Lung (tissue), 12 donors: ENCODE data around the gene SLC7A4. TPM values are rescaled to one million over a fixed set of nuclear protein-coding genes. Genes with fewer than 3 reads are reported as not detected.

Experiments used
- ATAC-seq: fragments of 200-7000 bp; cut with Tn5 transposase; one replicate; pipeline ENCODE4 v1.9.1; 2020; ENCODE audit warnings: moderate number of reproducible peaks; ENCODE audit not compliant: insufficient read depth, low FRiP score
- DNase-seq, 3 donors: peaks; one replicate each; pipeline ENCODE4 v3.0.0-alpha.2; 2013 to 2017
- H3K27ac ChIP-seq, 2 donors: one replicate each; pipeline ENCODE4 v1.5.1; 2013; ENCODE audit warnings: mild to moderate bottlenecking in 2 of 2, moderate library complexity in 2 of 2, control low read depth in 1 of 2, inconsistent platforms in 1 of 2, low read depth in 1 of 2, low read length in 1 of 2
- H3K27me3 ChIP-seq, 3 donors: one replicate each; pipeline ENCODE4 v1.5.1; 2013; ENCODE audit warnings: low read length in 2 of 3; ENCODE audit not compliant: control insufficient read depth in 3 of 3, insufficient read depth in 3 of 3
- H3K36me3 ChIP-seq, 4 donors: one replicate each; pipeline ENCODE4 v1.5.1; 2013; ENCODE audit warnings: low read length in 4 of 4, mild to moderate bottlenecking in 1 of 4, moderate library complexity in 1 of 4; ENCODE audit not compliant: control insufficient read depth in 4 of 4, insufficient read depth in 4 of 4
- H3K4me1 ChIP-seq, 5 donors: one replicate each; pipeline ENCODE4 v1.5.1; 2013; ENCODE audit warnings: low read length in 5 of 5, mild to moderate bottlenecking in 2 of 5, moderate library complexity in 1 of 5; ENCODE audit not compliant: control insufficient read depth in 5 of 5, insufficient read depth in 5 of 5
- H3K4me3 ChIP-seq: one replicate; pipeline ENCODE4 v1.5.1; 2013; ENCODE audit warnings: mild to moderate bottlenecking, control low read depth, moderate library complexity
- H3K9ac ChIP-seq, 2 donors: one replicate each; pipeline ENCODE4 v1.5.1; 2013; ENCODE audit warnings: low read length in 2 of 2, control low read depth in 1 of 2; ENCODE audit not compliant: insufficient read depth in 1 of 2
- H3K9me3 ChIP-seq, 4 donors: one replicate each; pipeline ENCODE4 v1.5.1; 2013; ENCODE audit warnings: low read length in 3 of 4, mild to moderate bottlenecking in 1 of 4, moderate library complexity in 1 of 4; ENCODE audit not compliant: control insufficient read depth in 4 of 4, insufficient read depth in 3 of 4
- WGBS, 2 donors: extraction: QIAGEN DNeasy Blood & Tissue Kit; methylation state at CpG; one replicate each; pipeline ENCODE4 v1.1.7; 2013; 5-methylcytosine and 5-hydroxymethylcytosine counted together
- polyA plus RNA-seq, 2 donors: library from polyadenylated mRNA; stranded (reverse); fragments of 200-250 nt; gene quantifications; one replicate each; pipeline ENCODE4 v1.2.1, GENCODE V29; 2013
- total RNA-seq, 2 donors: library from RNA; depleted of rRNA in 1 of 2; stranded (reverse); fragments of >200 nt in 1 of 2; gene quantifications; one replicate each; pipeline ENCODE4 v1.2.1, GENCODE V29; 2014 to 2021
- TF ChIP-seq, protein P1 (sequence below): IDR thresholded peaks from 2 replicates; pipeline ENCODE4 v1.5.1; 2012; ENCODE audit warnings: mild to moderate bottlenecking; ENCODE audit errors: control extremely low read depth, extremely low read depth
- donor health status: control.
- donor health status: control.
- donor health status: Bipolar disorder and iron deficiency.
- donor health status: healthy.
- donor health status: DM: yes; HTN: yes; CAD: no.

Gene SLC7A4
- total and polyA plus RNA-seq, 4 donors = 0.18 to 1.1 (median 0.80) TPM

DNA sequence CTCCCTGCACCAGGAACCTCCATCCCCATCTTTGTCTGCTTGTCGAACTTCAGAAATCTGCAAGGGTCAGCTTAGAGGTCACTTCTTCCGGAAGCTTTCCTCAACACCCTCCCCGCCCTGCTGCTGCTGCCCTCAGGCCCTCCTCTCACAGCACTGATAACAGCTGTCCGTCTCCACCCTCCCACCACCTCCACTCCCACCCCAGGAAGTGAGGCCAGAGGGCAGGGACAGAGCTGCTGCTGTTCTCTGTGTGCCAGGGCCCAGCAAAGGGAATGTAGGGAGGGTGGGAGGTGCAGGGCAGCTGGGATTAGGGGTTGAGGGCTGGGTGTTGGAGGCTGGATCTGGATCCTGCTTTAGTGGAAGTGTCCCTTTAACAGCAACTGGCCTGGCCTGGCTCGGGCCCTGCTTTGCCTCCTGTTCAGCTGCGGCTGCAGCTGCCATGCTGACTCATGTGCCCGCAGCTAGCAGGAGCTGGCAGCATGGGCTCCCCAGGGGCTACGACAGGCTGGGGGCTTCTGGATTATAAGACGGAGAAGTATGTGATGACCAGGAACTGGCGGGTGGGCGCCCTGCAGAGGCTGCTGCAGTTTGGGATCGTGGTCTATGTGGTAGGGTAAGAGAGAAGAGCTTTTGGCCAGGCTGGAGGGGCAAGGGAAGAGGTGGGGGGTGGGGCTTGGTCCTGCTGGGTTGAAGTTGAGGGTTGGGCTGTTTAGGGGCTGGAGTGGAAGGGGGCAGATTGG is 17.5 kb downstream of the SLC7A4 start, which contains the start of gene P2RX6:
Gene P2RX6 (plus strand): TSS at position 440 of the 740 bp plus-strand sequence. CDS start 10 bp downstream, at position 450.
- TF ChIP-seq, protein P1, sequence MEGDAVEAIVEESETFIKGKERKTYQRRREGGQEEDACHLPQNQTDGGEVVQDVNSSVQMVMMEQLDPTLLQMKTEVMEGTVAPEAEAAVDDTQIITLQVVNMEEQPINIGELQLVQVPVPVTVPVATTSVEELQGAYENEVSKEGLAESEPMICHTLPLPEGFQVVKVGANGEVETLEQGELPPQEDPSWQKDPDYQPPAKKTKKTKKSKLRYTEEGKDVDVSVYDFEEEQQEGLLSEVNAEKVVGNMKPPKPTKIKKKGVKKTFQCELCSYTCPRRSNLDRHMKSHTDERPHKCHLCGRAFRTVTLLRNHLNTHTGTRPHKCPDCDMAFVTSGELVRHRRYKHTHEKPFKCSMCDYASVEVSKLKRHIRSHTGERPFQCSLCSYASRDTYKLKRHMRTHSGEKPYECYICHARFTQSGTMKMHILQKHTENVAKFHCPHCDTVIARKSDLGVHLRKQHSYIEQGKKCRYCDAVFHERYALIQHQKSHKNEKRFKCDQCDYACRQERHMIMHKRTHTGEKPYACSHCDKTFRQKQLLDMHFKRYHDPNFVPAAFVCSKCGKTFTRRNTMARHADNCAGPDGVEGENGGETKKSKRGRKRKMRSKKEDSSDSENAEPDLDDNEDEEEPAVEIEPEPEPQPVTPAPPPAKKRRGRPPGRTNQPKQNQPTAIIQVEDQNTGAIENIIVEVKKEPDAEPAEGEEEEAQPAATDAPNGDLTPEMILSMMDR = no peak
- ATAC-seq = no peak
- H3K36me3 ChIP-seq = no peaks in the 10 kb centered on the region
- peak within 1 kb of the TSS; percentile 37 for H3K4me3 ChIP-seq
- WGBS, 2 donors = 29 to 39% methylated on average over 12 of the region's 12 CpGs
- H3K27me3 ChIP-seq = no peaks in the 10 kb centered on the region
- H3K9ac ChIP-seq = peak within 1 kb of the TSS; percentile 13 to 26
- peak within 1 kb of the TSS in 1 of 2 donors; percentile 81 for H3K27ac ChIP-seq
- peak; percentile 81 to 85 (median 84) for DNase-seq
- no peaks in the 10 kb centered on the region for H3K9me3 ChIP-seq
- peaks cover 2 to 36% (median 10%) of the 10 kb centered on the region in 5 donors for H3K4me1 ChIP-seq

DNA sequence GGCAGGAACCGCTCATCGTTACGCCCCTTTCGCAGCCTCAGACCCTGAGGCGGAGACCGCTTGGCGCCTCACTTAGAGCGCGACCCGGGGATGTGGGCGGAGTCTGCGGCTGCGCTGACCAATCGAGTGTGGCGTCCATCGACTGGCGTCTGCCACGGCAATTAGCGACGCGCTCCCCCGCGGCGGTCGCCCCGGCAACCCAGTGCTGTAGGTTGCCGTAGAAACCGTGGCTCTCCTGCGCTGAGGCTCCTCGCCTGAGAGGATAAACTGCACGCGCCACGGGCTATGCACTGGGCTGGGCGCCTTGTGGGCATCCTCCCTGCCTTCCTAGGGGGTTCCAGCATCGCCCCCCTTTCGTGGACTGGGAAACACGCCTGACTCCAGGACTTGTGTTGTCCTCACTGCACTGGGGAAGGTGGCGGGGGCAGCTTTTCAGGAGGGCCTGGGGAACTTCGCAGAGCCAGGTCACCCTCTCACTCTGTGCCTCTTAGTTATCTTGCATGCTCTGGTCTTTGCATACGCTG is 18.1 kb downstream of the SLC7A4 start:
- Histone ChIP-seq H3K27me3 (no peaks in the 10 kb centered on the region), H3K36me3 (no peaks in the 10 kb centered on the region), H3K4me1 (peaks cover 2 to 36% (median 10%) of the 10 kb centered on the region in 5 donors), H3K27ac (peak overlapping the region in 1 of 2 donors; percentile 81), H3K4me3 (peak overlapping the region; percentile 37), H3K9ac (peak overlapping the region in 1 of 2 donors; percentile 6), H3K9me3 (no peaks in the 10 kb centered on the region)
- 1 to 2% methylated on average over 40 of the region's 40 CpGs for WGBS, 2 donors
- TF ChIP-seq, protein P1 = no peak
- DNase-seq (peak; percentile 96 to 98 (median 97)), ATAC-seq (peak; percentile 76)

GRCh38 chr22:21013657-21014201 is 18.6 kb downstream of the SLC7A4 start:
- Histone ChIP-seq H3K9me3 (no peaks in the 10 kb centered on the region), H3K4me3 (peak overlapping the region; percentile 37), H3K9ac (peak overlapping the region; percentile 6 to 13), H3K4me1 (peaks cover 2 to 36% (median 10%) of the 10 kb centered on the region in 5 donors), H3K27me3 (no peaks in the 10 kb centered on the region), H3K36me3 (no peaks in the 10 kb centered on the region), H3K27ac (peak overlapping the region in 1 of 2 donors; percentile 81)
- DNase-seq (no peak), ATAC-seq (no peak)
- TF ChIP-seq, protein P1 = no peak
- 14 to 15% methylated on average over 24 of the region's 24 CpGs for WGBS, 2 donors
